A549 treated with AZD9567 at 1 μM for 4 hours (cell line): Measurements from ENCODE around the gene ALB. TPM values are rescaled to one million over a fixed set of nuclear protein-coding genes. Genes with fewer than 3 reads are reported as not detected.

Experiments
- total RNA-seq: library from RNA; stranded (reverse); fragments of 200-300 nt; extraction: Qiagen RNA extraction; gene quantifications from 5 replicates; pipeline ENCODE4 v1.2.3, GENCODE V29; 2022; ENCODE audit not compliant: insufficient read depth

The ALB gene
- total RNA-seq, result 0.27 to 37.8 TPM in 2 of 5 replicates, not detected in the others

DNA sequence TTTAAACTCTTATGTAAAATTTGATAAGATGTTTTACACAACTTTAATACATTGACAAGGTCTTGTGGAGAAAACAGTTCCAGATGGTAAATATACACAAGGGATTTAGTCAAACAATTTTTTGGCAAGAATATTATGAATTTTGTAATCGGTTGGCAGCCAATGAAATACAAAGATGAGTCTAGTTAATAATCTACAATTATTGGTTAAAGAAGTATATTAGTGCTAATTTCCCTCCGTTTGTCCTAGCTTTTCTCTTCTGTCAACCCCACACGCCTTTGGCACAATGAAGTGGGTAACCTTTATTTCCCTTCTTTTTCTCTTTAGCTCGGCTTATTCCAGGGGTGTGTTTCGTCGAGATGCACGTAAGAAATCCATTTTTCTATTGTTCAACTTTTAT is at the start of gene ALB:
Gene ALB, plus strand, starts transcription at position 246 of the 400 bp plus-strand sequence. Its CDS starts 41 bp downstream, at position 287.

GRCh38 chr4:73435984-73436383 is 31.9 kb downstream of the ALB start, which contains the start of gene AFP:
AFP (plus strand) TSS chr4:73436221; CDS start chr4:73436263, 42 bp downstream.

Other genes starting within 250 kb of the ALB start
- 19.5 to 35.3 TPM (median 21.1 TPM) in 5 replicates for gene ANKRD17, start 145.5 kb upstream of the ALB start, total RNA-seq
- gene AFP, start 31.9 kb downstream of the ALB start, total RNA-seq, result 1.6 to 47.0 TPM (median 1.8 TPM) in 5 replicates
- gene AFM, start 77.5 kb downstream of the ALB start, total RNA-seq, result not detected in 5 replicates
- gene RASSF6, start 216.1 kb downstream of the ALB start, total RNA-seq, result 0.46 to 0.72 TPM (median 0.56 TPM) in 5 replicates